WTC11 (cell line): ENCODE measurements around the gene ZNF598.

Experiments used
- FOXJ3 ChIP-seq: sonication (generic); formaldehyde crosslinking; IDR thresholded peaks from 2 replicates; pipeline ENCODE4 v1.9.0; 2021; ENCODE audit warnings: missing genetic modification reagents, mild to moderate bottlenecking, borderline replicate concordance
- FOXP1 ChIP-seq: sonication (generic); formaldehyde crosslinking; IDR thresholded peaks from 2 replicates; pipeline ENCODE4 v1.8.0; 2022; ENCODE audit warnings: missing genetic modification reagents, mild to moderate bottlenecking, moderate library complexity, borderline replicate concordance
- MYBL2 ChIP-seq: sonication (generic); formaldehyde crosslinking; IDR thresholded peaks from 2 replicates; pipeline ENCODE4 v1.8.1; 2023; ENCODE audit warnings: mild to moderate bottlenecking, moderate library complexity, missing genetic modification reagents
- TCF7 ChIP-seq: sonication (generic); formaldehyde crosslinking; IDR thresholded peaks from 2 replicates; pipeline ENCODE4 v1.8.0; 2022; ENCODE audit warnings: mild to moderate bottlenecking, low read depth, missing genetic modification reagents, moderate library complexity
- TEAD4 ChIP-seq: sonication (generic); formaldehyde crosslinking; IDR thresholded peaks from 2 replicates; pipeline ENCODE4 v1.8.0; 2022; ENCODE audit warnings: mild to moderate bottlenecking, missing genetic modification reagents
- TP53 ChIP-seq: sonication (generic); formaldehyde crosslinking; IDR thresholded peaks from 2 replicates; pipeline ENCODE4 v1.8.1; 2023; ENCODE audit warnings: mild to moderate bottlenecking, missing genetic modification reagents
- TF ChIP-seq, protein P1 (sequence below): sonication (generic); formaldehyde crosslinking; conservative IDR thresholded peaks from 2 replicates; pipeline ENCODE4 v1.8.1; 2022; ENCODE audit warnings: mild to moderate bottlenecking, missing genetic modification reagents
- TF ChIP-seq, protein P2 (sequence below): fragments of 200-600 bp; IDR thresholded peaks from 2 replicates; pipeline ENCODE4 v1.8.0; 2022; ENCODE audit warnings: antibody characterized with exemption
- TF ChIP-seq, protein P3 (sequence below): sonication (generic); formaldehyde crosslinking; IDR thresholded peaks from 2 replicates; pipeline ENCODE4 v1.8.1; 2022; ENCODE audit warnings: low read depth, mild to moderate bottlenecking, moderate library complexity, missing genetic modification reagents, borderline replicate concordance
- TF ChIP-seq, protein P4 (sequence below): sonication (generic); formaldehyde crosslinking; IDR thresholded peaks from 2 replicates; pipeline ENCODE4 v1.8.1; 2023; ENCODE audit warnings: mild to moderate bottlenecking, missing genetic modification reagents, moderate library complexity
- TF ChIP-seq, protein P5 (sequence below): fragments of 250-450 bp; sonication (Bioruptor Pico); IDR thresholded peaks from 2 replicates; pipeline ENCODE4 v1.9.0; 2021; ENCODE audit warnings: mild to moderate bottlenecking
- TF ChIP-seq, protein P6 (sequence below): sonication (generic); formaldehyde crosslinking; IDR thresholded peaks from 2 replicates; pipeline ENCODE4 v1.8.1; 2022; ENCODE audit warnings: low read depth, missing genetic modification reagents, borderline replicate concordance
- TF ChIP-seq, protein P7 (sequence below): sonication (generic); formaldehyde crosslinking; IDR thresholded peaks from 2 replicates; pipeline ENCODE4 v1.8.1; 2023; ENCODE audit warnings: mild to moderate bottlenecking, missing genetic modification reagents
- TF ChIP-seq, protein P8 (sequence below): sonication (generic); formaldehyde crosslinking; IDR thresholded peaks from 2 replicates; pipeline ENCODE4 v1.8.0; 2023; ENCODE audit warnings: mild to moderate bottlenecking, missing genetic modification reagents

DNA sequence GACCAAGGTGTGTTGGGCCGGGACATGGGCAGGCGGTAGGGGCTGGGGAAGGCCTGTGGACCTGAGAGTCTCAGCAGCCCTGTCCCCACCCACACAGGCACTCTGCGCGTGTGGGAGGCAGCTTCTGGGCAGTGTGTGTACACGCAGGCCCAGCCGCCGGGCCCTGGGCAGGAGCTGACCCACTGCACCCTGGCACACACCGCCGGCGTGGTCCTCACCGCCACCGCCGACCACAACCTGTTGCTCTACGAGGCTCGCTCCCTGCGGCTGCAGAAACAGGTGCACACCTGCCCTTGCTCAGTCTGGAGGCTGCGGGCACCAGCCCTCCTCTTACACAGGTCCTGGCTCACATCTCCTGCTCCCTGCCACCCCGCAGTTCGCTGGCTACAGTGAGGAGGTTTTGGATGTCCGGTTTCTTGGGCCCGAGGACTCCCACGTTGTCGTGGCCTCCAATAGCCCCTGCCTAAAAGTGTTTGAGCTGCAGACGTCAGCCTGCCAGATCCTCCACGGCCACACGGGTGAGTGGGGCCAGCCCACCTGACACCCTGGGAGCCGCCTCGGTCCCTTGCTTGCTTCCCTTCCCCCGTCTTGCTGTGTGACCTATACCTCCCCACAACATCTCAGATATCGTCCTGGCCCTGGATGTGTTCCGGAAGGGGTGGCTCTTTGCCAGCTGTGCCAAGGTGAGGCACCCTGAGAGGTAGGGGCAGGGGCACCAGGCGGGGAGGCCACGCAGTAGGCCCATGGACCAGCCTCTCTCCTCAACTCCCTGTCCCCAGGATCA is 34.0 kb downstream of the ZNF598 start:
- TF ChIP-seq, protein P1, sequence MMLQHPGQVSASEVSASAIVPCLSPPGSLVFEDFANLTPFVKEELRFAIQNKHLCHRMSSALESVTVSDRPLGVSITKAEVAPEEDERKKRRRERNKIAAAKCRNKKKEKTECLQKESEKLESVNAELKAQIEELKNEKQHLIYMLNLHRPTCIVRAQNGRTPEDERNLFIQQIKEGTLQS (CRISPR knock-in tag): no peak
- TF ChIP-seq, protein P2, sequence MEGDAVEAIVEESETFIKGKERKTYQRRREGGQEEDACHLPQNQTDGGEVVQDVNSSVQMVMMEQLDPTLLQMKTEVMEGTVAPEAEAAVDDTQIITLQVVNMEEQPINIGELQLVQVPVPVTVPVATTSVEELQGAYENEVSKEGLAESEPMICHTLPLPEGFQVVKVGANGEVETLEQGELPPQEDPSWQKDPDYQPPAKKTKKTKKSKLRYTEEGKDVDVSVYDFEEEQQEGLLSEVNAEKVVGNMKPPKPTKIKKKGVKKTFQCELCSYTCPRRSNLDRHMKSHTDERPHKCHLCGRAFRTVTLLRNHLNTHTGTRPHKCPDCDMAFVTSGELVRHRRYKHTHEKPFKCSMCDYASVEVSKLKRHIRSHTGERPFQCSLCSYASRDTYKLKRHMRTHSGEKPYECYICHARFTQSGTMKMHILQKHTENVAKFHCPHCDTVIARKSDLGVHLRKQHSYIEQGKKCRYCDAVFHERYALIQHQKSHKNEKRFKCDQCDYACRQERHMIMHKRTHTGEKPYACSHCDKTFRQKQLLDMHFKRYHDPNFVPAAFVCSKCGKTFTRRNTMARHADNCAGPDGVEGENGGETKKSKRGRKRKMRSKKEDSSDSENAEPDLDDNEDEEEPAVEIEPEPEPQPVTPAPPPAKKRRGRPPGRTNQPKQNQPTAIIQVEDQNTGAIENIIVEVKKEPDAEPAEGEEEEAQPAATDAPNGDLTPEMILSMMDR: no peak
- TF ChIP-seq, protein P3, sequence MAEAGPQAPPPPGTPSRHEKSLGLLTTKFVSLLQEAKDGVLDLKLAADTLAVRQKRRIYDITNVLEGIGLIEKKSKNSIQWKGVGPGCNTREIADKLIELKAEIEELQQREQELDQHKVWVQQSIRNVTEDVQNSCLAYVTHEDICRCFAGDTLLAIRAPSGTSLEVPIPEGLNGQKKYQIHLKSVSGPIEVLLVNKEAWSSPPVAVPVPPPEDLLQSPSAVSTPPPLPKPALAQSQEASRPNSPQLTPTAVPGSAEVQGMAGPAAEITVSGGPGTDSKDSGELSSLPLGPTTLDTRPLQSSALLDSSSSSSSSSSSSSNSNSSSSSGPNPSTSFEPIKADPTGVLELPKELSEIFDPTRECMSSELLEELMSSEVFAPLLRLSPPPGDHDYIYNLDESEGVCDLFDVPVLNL: no peak
- TF ChIP-seq, protein P4, sequence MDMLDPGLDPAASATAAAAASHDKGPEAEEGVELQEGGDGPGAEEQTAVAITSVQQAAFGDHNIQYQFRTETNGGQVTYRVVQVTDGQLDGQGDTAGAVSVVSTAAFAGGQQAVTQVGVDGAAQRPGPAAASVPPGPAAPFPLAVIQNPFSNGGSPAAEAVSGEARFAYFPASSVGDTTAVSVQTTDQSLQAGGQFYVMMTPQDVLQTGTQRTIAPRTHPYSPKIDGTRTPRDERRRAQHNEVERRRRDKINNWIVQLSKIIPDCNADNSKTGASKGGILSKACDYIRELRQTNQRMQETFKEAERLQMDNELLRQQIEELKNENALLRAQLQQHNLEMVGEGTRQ (CRISPR knock-in tag): no peak
- TF ChIP-seq, protein P5, sequence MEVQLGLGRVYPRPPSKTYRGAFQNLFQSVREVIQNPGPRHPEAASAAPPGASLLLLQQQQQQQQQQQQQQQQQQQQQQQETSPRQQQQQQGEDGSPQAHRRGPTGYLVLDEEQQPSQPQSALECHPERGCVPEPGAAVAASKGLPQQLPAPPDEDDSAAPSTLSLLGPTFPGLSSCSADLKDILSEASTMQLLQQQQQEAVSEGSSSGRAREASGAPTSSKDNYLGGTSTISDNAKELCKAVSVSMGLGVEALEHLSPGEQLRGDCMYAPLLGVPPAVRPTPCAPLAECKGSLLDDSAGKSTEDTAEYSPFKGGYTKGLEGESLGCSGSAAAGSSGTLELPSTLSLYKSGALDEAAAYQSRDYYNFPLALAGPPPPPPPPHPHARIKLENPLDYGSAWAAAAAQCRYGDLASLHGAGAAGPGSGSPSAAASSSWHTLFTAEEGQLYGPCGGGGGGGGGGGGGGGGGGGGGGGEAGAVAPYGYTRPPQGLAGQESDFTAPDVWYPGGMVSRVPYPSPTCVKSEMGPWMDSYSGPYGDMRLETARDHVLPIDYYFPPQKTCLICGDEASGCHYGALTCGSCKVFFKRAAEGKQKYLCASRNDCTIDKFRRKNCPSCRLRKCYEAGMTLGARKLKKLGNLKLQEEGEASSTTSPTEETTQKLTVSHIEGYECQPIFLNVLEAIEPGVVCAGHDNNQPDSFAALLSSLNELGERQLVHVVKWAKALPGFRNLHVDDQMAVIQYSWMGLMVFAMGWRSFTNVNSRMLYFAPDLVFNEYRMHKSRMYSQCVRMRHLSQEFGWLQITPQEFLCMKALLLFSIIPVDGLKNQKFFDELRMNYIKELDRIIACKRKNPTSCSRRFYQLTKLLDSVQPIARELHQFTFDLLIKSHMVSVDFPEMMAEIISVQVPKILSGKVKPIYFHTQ (CRISPR knock-in tag): no peak
- TF ChIP-seq TP53 (no peak), FOXP1 (CRISPR knock-in tag) (no peak), TEAD4 (no peak), MYBL2 (CRISPR knock-in tag) (no peak), FOXJ3 (CRISPR knock-in tag) (no peak), TCF7 (no peak)
- TF ChIP-seq, protein P6, sequence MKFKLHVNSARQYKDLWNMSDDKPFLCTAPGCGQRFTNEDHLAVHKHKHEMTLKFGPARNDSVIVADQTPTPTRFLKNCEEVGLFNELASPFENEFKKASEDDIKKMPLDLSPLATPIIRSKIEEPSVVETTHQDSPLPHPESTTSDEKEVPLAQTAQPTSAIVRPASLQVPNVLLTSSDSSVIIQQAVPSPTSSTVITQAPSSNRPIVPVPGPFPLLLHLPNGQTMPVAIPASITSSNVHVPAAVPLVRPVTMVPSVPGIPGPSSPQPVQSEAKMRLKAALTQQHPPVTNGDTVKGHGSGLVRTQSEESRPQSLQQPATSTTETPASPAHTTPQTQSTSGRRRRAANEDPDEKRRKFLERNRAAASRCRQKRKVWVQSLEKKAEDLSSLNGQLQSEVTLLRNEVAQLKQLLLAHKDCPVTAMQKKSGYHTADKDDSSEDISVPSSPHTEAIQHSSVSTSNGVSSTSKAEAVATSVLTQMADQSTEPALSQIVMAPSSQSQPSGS (CRISPR knock-in tag): no peak
- TF ChIP-seq, protein P7, sequence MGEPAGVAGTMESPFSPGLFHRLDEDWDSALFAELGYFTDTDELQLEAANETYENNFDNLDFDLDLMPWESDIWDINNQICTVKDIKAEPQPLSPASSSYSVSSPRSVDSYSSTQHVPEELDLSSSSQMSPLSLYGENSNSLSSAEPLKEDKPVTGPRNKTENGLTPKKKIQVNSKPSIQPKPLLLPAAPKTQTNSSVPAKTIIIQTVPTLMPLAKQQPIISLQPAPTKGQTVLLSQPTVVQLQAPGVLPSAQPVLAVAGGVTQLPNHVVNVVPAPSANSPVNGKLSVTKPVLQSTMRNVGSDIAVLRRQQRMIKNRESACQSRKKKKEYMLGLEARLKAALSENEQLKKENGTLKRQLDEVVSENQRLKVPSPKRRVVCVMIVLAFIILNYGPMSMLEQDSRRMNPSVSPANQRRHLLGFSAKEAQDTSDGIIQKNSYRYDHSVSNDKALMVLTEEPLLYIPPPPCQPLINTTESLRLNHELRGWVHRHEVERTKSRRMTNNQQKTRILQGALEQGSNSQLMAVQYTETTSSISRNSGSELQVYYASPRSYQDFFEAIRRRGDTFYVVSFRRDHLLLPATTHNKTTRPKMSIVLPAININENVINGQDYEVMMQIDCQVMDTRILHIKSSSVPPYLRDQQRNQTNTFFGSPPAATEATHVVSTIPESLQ: no peak
- TF ChIP-seq, protein P8, sequence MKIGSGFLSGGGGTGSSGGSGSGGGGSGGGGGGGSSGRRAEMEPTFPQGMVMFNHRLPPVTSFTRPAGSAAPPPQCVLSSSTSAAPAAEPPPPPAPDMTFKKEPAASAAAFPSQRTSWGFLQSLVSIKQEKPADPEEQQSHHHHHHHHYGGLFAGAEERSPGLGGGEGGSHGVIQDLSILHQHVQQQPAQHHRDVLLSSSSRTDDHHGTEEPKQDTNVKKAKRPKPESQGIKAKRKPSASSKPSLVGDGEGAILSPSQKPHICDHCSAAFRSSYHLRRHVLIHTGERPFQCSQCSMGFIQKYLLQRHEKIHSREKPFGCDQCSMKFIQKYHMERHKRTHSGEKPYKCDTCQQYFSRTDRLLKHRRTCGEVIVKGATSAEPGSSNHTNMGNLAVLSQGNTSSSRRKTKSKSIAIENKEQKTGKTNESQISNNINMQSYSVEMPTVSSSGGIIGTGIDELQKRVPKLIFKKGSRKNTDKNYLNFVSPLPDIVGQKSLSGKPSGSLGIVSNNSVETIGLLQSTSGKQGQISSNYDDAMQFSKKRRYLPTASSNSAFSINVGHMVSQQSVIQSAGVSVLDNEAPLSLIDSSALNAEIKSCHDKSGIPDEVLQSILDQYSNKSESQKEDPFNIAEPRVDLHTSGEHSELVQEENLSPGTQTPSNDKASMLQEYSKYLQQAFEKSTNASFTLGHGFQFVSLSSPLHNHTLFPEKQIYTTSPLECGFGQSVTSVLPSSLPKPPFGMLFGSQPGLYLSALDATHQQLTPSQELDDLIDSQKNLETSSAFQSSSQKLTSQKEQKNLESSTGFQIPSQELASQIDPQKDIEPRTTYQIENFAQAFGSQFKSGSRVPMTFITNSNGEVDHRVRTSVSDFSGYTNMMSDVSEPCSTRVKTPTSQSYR (CRISPR knock-in tag): no peak
